H9 (cell line): ENCODE results near the gene WFDC5. TPM values are rescaled to one million over a fixed set of nuclear protein-coding genes. Genes with fewer than 3 reads are reported as not detected.

Source experiments
- DNase-seq: peaks from one replicate; pipeline ENCODE4 v3.0.0-alpha.2; 2017
- H2AFZ ChIP-seq: one replicate; pipeline ENCODE4 v1.6.1; 2013; ENCODE audit warnings: mild to moderate bottlenecking, low read length, control low read depth, moderate library complexity
- H2AK5ac ChIP-seq: 2 replicates; pipeline ENCODE4 v1.6.1; 2013; ENCODE audit warnings: low read length, control low read depth, mixed read lengths; ENCODE audit not compliant: insufficient read length
- H2BK120ac ChIP-seq: one replicate; pipeline ENCODE4 v1.6.1; 2013; ENCODE audit warnings: low read depth, mild to moderate bottlenecking, low read length, control low read depth, inconsistent platforms; ENCODE audit not compliant: poor library complexity, severe bottlenecking
- H2BK12ac ChIP-seq: 2 replicates; pipeline ENCODE4 v1.6.1; 2013; ENCODE audit warnings: low read length, control low read depth, mixed read lengths, low read depth; ENCODE audit not compliant: insufficient read length
- H2BK15ac ChIP-seq: 2 replicates; pipeline ENCODE4 v1.6.1; 2013; ENCODE audit warnings: low read depth, low read length, control low read depth
- H2BK20ac ChIP-seq: one replicate; pipeline ENCODE4 v1.6.1; 2013; ENCODE audit warnings: low read depth, mild to moderate bottlenecking, low read length, control low read depth, inconsistent platforms; ENCODE audit not compliant: poor library complexity, severe bottlenecking
- H2BK5ac ChIP-seq: 2 replicates; pipeline ENCODE4 v1.6.1; 2013; ENCODE audit warnings: low read length, control low read depth, mixed read lengths; ENCODE audit not compliant: insufficient read length
- H3K14ac ChIP-seq: 2 replicates; pipeline ENCODE4 v1.6.1; 2013; ENCODE audit warnings: low read length, control low read depth; ENCODE audit not compliant: insufficient read depth
- H3K18ac ChIP-seq: 2 replicates; pipeline ENCODE4 v1.6.1; 2013; ENCODE audit warnings: low read depth, mild to moderate bottlenecking, mixed read lengths, low read length, control low read depth; ENCODE audit not compliant: insufficient read length
- H3K23ac ChIP-seq: 2 replicates; pipeline ENCODE4 v1.6.1; 2013; ENCODE audit warnings: low read length, control low read depth, mixed read lengths, low read depth; ENCODE audit not compliant: insufficient read length
- H3K23me2 ChIP-seq: 2 replicates; pipeline ENCODE4 v1.6.1; 2013; ENCODE audit warnings: low read depth, mild to moderate bottlenecking, mixed read lengths, low read length, control low read depth; ENCODE audit not compliant: insufficient read length, poor library complexity, severe bottlenecking
- H3K27ac ChIP-seq: 2 replicates; pipeline ENCODE4 v1.5.1; 2013; ENCODE audit warnings: low read length, control low read depth, mixed read lengths, low read depth; ENCODE audit not compliant: insufficient read length
- H3K27me3 ChIP-seq: 2 replicates; pipeline ENCODE4 v1.6.1; 2013; ENCODE audit warnings: low read length, control low read depth, inconsistent platforms; ENCODE audit not compliant: insufficient read depth
- H3K4ac ChIP-seq: 2 replicates; pipeline ENCODE4 v1.6.1; 2013; ENCODE audit warnings: low read depth, mild to moderate bottlenecking, control low read depth, inconsistent platforms, low read length, moderate library complexity
- H3K4me1 ChIP-seq: 2 replicates; pipeline ENCODE4 v1.6.1; 2013; ENCODE audit warnings: low read length, control low read depth, inconsistent platforms; ENCODE audit not compliant: insufficient read depth
- H3K4me2 ChIP-seq: 2 replicates; pipeline ENCODE4 v1.6.1; 2013; ENCODE audit warnings: low read length, control low read depth, mixed read lengths; ENCODE audit not compliant: insufficient read length, insufficient read depth
- H3K56ac ChIP-seq: 2 replicates; pipeline ENCODE4 v1.6.1; 2013; ENCODE audit warnings: low read depth, mild to moderate bottlenecking, mixed read lengths, low read length, control low read depth; ENCODE audit not compliant: insufficient read length
- H3K79me1 ChIP-seq: 2 replicates; pipeline ENCODE4 v1.6.1; 2013; ENCODE audit warnings: low read depth, mild to moderate bottlenecking, moderate library complexity, low read length, control low read depth, inconsistent platforms; ENCODE audit not compliant: insufficient read depth, poor library complexity, severe bottlenecking
- H3K79me2 ChIP-seq: 2 replicates; pipeline ENCODE4 v1.6.1; 2013; ENCODE audit warnings: low read length, control low read depth, inconsistent platforms; ENCODE audit not compliant: insufficient read depth
- H3K9ac ChIP-seq: 2 replicates; pipeline ENCODE4 v1.6.1; 2013; ENCODE audit warnings: low read length, control low read depth, mixed read lengths; ENCODE audit not compliant: insufficient read length; ENCODE audit errors: extremely low read depth
- H3K9me3 ChIP-seq: one replicate; pipeline ENCODE4 v1.6.1; 2013; ENCODE audit warnings: low read depth, low read length, inconsistent platforms; ENCODE audit not compliant: control insufficient read depth
- H3T11ph ChIP-seq: one replicate; pipeline ENCODE4 v1.6.1; 2013; ENCODE audit warnings: mild to moderate bottlenecking, low read length, control low read depth, inconsistent platforms
- H4K20me1 ChIP-seq: one replicate; pipeline ENCODE4 v1.6.1; 2013; ENCODE audit not compliant: control insufficient read depth, insufficient read length, insufficient read depth
- H4K5ac ChIP-seq: 2 replicates; pipeline ENCODE4 v1.6.1; 2013; ENCODE audit warnings: low read depth, mild to moderate bottlenecking, mixed read lengths, low read length, control low read depth; ENCODE audit not compliant: insufficient read length
- H4K8ac ChIP-seq: replicated peaks from 2 replicates; pipeline ENCODE4 v1.6.1; 2013; ENCODE audit warnings: low read length, control low read depth, mixed read lengths, low read depth; ENCODE audit not compliant: insufficient read length
- H4K91ac ChIP-seq: 2 replicates; pipeline ENCODE4 v1.6.1; 2013; ENCODE audit warnings: low read depth, mild to moderate bottlenecking, moderate library complexity, mixed read lengths, low read length, control low read depth; ENCODE audit not compliant: insufficient read length
- H3K27ac Mint-ChIP-seq, 3 experiments: 2 replicates in 2 of 3; 3 replicates in 1 of 3; pipeline ENCODE4 v1.8.0; 2020 to 2021; ENCODE audit warnings: mixed read lengths in 3 of 3, mild to moderate bottlenecking in 1 of 3, moderate library complexity in 1 of 3
- H3K27me3 Mint-ChIP-seq: 2 replicates; pipeline ENCODE4 v1.8.0; 2021; ENCODE audit warnings: low read depth, mild to moderate bottlenecking, moderate library complexity, mixed read lengths
- H3K36me3 Mint-ChIP-seq, 3 experiments: 2 replicates in 2 of 3; 3 replicates in 1 of 3; pipeline ENCODE4 v1.8.0; 2020 to 2021; ENCODE audit warnings: low read depth in 3 of 3, mixed read lengths in 3 of 3; ENCODE audit not compliant: insufficient read depth in 1 of 3
- H3K4me1 Mint-ChIP-seq, 2 experiments: 2 replicates each; pipeline ENCODE4 v1.8.0; 2020; ENCODE audit warnings: mixed read lengths in 2 of 2
- H3K4me3 Mint-ChIP-seq, 2 experiments: 2 replicates in 1 of 2; 3 replicates in 1 of 2; pipeline ENCODE4 v1.8.0; 2020 to 2021; ENCODE audit warnings: mild to moderate bottlenecking in 2 of 2, mixed read lengths in 2 of 2, moderate library complexity in 1 of 2
- H3K9me3 Mint-ChIP-seq, 2 experiments: 2 replicates in 1 of 2; 3 replicates in 1 of 2; pipeline ENCODE4 v1.8.0; 2020; ENCODE audit warnings: mild to moderate bottlenecking in 2 of 2, mixed read lengths in 2 of 2, moderate library complexity in 1 of 2
- WGBS: extraction: QIAGEN DNeasy Blood & Tissue Kit; methylation state at CpG from one replicate; pipeline ENCODE4 v1.1.7; 2013; ENCODE audit warnings: missing lambda C conversion rate, low lambda C conversion rate, mixed read lengths; ENCODE audit not compliant: insufficient read length; ENCODE audit errors: extremely low coverage; 5-methylcytosine and 5-hydroxymethylcytosine counted together
- total RNA-seq: library from RNA; stranded (reverse); gene quantifications from 2 replicates; pipeline ENCODE4 v1.2.1, GENCODE V29; 2021
- TF ChIP-seq, protein P1 (sequence below): fragments of 200-600 bp; sonication (generic); conservative IDR thresholded peaks from 3 replicates; pipeline ENCODE4 v1.8.0; 2021; ENCODE audit warnings: antibody characterized with exemption, mild to moderate bottlenecking

WFDC5 gene
- total RNA-seq, 1 experiment from 2014 or later: not detected

DNA sequence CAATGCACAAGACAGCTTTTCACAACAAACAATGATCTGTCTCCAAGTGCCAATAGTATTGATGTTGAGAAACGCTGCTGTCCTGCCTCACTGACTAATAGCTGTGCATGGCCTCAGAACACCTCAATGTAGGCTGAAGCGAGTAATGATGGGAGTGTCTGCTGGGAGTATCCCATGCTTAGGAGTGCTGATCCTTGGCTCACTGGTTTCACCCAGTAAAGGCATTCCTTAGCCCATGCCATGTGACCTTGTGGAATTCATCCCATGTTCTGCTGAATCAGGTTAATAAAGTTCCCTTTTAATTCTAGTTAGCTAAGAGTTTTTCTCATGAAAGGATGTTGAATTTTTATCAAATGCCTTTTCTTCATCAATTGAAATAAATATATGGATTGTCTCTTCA lies 13.1 kb upstream of the WFDC5 start:
- no peak overlapping the region for H2BK15ac ChIP-seq
- peaks cover 0 to 3% of the 10 kb centered on the region in 2 experiments; a peak in 3 of 5 replicates for H3K9me3 Mint-ChIP-seq
- WGBS: no CpG with 5 or more reads among the region's 2 CpGs
- H3K27me3 Mint-ChIP-seq: peaks cover 24% of the 10 kb centered on the region
- H3K4me3 Mint-ChIP-seq: no peak overlapping the region
- H3K9ac ChIP-seq: no peak overlapping the region
- H3K27ac Mint-ChIP-seq: no peak overlapping the region
- H4K20me1 ChIP-seq: no peaks in the 10 kb centered on the region
- no peak overlapping the region for H3K23ac ChIP-seq
- H3K36me3 Mint-ChIP-seq: no peaks in the 10 kb centered on the region
- H3K9me3 ChIP-seq: no peaks in the 10 kb centered on the region
- no peak overlapping the region for H2BK120ac ChIP-seq
- H3K27ac ChIP-seq: no peak overlapping the region
- H3K56ac ChIP-seq: no peak overlapping the region
- H3K4me1 ChIP-seq: no peaks in the 10 kb centered on the region
- no peak overlapping the region for H2BK20ac ChIP-seq
- H2AK5ac ChIP-seq: no peak overlapping the region
- no peak overlapping the region for H4K8ac ChIP-seq
- no peak for DNase-seq
- TF ChIP-seq, protein P1, sequence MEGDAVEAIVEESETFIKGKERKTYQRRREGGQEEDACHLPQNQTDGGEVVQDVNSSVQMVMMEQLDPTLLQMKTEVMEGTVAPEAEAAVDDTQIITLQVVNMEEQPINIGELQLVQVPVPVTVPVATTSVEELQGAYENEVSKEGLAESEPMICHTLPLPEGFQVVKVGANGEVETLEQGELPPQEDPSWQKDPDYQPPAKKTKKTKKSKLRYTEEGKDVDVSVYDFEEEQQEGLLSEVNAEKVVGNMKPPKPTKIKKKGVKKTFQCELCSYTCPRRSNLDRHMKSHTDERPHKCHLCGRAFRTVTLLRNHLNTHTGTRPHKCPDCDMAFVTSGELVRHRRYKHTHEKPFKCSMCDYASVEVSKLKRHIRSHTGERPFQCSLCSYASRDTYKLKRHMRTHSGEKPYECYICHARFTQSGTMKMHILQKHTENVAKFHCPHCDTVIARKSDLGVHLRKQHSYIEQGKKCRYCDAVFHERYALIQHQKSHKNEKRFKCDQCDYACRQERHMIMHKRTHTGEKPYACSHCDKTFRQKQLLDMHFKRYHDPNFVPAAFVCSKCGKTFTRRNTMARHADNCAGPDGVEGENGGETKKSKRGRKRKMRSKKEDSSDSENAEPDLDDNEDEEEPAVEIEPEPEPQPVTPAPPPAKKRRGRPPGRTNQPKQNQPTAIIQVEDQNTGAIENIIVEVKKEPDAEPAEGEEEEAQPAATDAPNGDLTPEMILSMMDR: no peak
- no peaks in the 10 kb centered on the region for H3K23me2 ChIP-seq
- H3K18ac ChIP-seq: no peak overlapping the region
- H3K4me2 ChIP-seq: no peak overlapping the region
- H2AFZ ChIP-seq: no peak overlapping the region
- no peak overlapping the region for H4K5ac ChIP-seq
- no peak overlapping the region for H3K14ac ChIP-seq
- H3K79me1 ChIP-seq: no peaks in the 10 kb centered on the region
- H2BK5ac ChIP-seq: no peak overlapping the region
- H3K27me3 ChIP-seq: no peaks in the 10 kb centered on the region
- H2BK12ac ChIP-seq: no peak overlapping the region
- H4K91ac ChIP-seq: no peak overlapping the region
- no peak overlapping the region for H3T11ph ChIP-seq
- no peak overlapping the region for H3K4ac ChIP-seq
- H3K4me1 Mint-ChIP-seq: no peaks in the 10 kb centered on the region
- no peaks in the 10 kb centered on the region for H3K79me2 ChIP-seq
